GM06990 (cell line): Measurements from ENCODE around the gene EHBP1.

Experiments used
- DNase-seq: peaks from one replicate; pipeline ENCODE4 v3.0.0-alpha.2; 2011; ENCODE audit not compliant: insufficient read length; ENCODE audit errors: extremely low read depth
- H3K27me3 ChIP-seq: replicated peaks from 2 replicates; pipeline ENCODE4 v1.6.0; 2011; ENCODE audit warnings: low read length; ENCODE audit not compliant: control insufficient read depth, insufficient read depth
- H3K36me3 ChIP-seq: 2 replicates; pipeline ENCODE4 v1.5.1; 2011; ENCODE audit warnings: low read length; ENCODE audit not compliant: control insufficient read depth, insufficient read depth
- H3K4me3 ChIP-seq: replicated peaks from 2 replicates; pipeline ENCODE4 v1.5.1; 2011; ENCODE audit warnings: low read depth, mild to moderate bottlenecking, control low read depth, low read length
- CTCF ChIP-seq: IDR thresholded peaks from 2 replicates; pipeline ENCODE4 v1.5.1; 2011; ENCODE audit warnings: low read length, control low read depth, mild to moderate bottlenecking, inconsistent platforms; ENCODE audit not compliant: insufficient read depth, poor library complexity, severe bottlenecking

The EHBP1 gene

GRCh38 chr2:62731275-62731674 is 25.8 kb downstream of the EHBP1 start:
- H3K36me3 ChIP-seq: no peaks in the 10 kb centered on the region
- DNase-seq: no peak
- H3K4me3 ChIP-seq: no peak overlapping the region
- TF ChIP-seq CTCF: no peak
- no peaks in the 10 kb centered on the region for H3K27me3 ChIP-seq

DNA sequence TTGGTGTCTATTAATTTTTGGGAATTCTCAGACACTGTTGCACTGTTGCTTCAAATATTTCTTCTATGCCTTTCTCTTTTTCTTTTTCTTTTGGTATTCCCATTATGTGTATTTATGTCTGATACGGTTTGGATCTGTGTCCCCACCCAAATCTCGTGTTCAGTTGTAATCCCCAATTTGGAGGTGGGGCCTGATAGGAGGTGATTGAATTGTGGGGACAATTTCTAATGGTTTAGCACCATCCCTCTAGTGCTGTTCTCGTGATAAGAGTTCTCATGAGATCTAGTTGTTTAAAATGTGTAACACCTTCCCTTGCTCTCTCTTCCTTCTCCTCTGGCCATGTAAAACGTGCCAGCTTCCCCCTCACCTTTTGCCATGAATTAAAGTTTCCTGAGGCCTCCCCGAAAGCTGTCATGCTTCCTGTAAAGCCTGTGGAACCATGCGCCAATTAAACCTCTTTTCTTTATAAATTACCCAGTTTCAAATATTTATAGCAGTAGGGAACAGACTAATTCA is 26.8 kb downstream of the EHBP1 start:
- no peak for DNase-seq
- no peak for TF ChIP-seq CTCF
- no peaks in the 10 kb centered on the region for H3K36me3 ChIP-seq

GRCh38 chr2:62733546-62733945 is 28.0 kb downstream of the EHBP1 start:
- H3K36me3 ChIP-seq: no peaks in the 10 kb centered on the region
- no peak for DNase-seq

More for the DNA sequence above, 26.8 kb downstream of the EHBP1 start:
- Histone ChIP-seq H3K27me3 (no peaks in the 10 kb centered on the region), H3K4me3 (no peak overlapping the region)

GRCh38 chr2:62736899-62737559 is 31.5 kb downstream of the EHBP1 start:
- H3K4me3 ChIP-seq: no peak overlapping the region
- TF ChIP-seq CTCF: no peak
- no peak for DNase-seq
- H3K36me3 ChIP-seq: no peaks in the 10 kb centered on the region
- H3K27me3 ChIP-seq: no peaks in the 10 kb centered on the region

More at GRCh38 chr2:62733546-62733945, 28.0 kb downstream of the EHBP1 start:
- no peak overlapping the region for H3K4me3 ChIP-seq
- no peak for TF ChIP-seq CTCF
- H3K27me3 ChIP-seq: no peaks in the 10 kb centered on the region

GRCh38 chr2:62738981-62739936 is 33.7 kb downstream of the EHBP1 start:
- Histone ChIP-seq H3K4me3 (no peak overlapping the region), H3K27me3 (no peaks in the 10 kb centered on the region), H3K36me3 (no peaks in the 10 kb centered on the region)
- TF ChIP-seq CTCF: no peak
- DNase-seq: no peak
